GM18511 (cell line): ENCODE measurements around the gene OR5C1.
"Not testable (repeated sequence)": the region's sequence is repeated elsewhere in the genome, so short reads cannot be mapped to it uniquely, and the experiment has no call there.

ENCODE experiments used
- ATAC-seq: cut with Tn5 transposase; IDR thresholded peaks from one replicate; pipeline ENCODE4 v1.9.1; 2021; ENCODE audit warnings: mild to moderate bottlenecking, moderate library complexity; ENCODE audit not compliant: unreplicated experiment

OR5C1 gene

GRCh38 chr9:122788831-122789230, at the start of gene OR5C1:
TSS of gene OR5C1 (plus strand) at chr9:122788933. CDS start at chr9:122788933, 0 bp downstream.
- ATAC-seq, result no peak

- ATAC-seq, result no peak
These were observed 46.7 kb upstream of the OR5C1 start, which contains the start of gene OR1L6 for GRCh38 chr9:122742003-122742402. TSS of gene OR1L6 (plus strand) at chr9:122742303. CDS start at chr9:122749848, 7,545 bp downstream.

GRCh38 chr9:122754825-122755224, 33.9 kb upstream of the OR5C1 start:
- no peak for ATAC-seq

- ATAC-seq, result no peak
These were observed 20.9 kb upstream of the OR5C1 start for GRCh38 chr9:122767817-122768216.

GRCh38 chr9:122777052-122777451, 11.7 kb upstream of the OR5C1 start:
- ATAC-seq, result no peak

- no peak for ATAC-seq
These were observed 10.7 kb upstream of the OR5C1 start for GRCh38 chr9:122777935-122778627.

GRCh38 chr9:122779181-122779580, 9.6 kb upstream of the OR5C1 start:
- no peak for ATAC-seq

- ATAC-seq, result no peak
These were observed 8.7 kb upstream of the OR5C1 start for GRCh38 chr9:122780026-122780425.

- ATAC-seq, result no peak
These were observed 7.1 kb upstream of the OR5C1 start for GRCh38 chr9:122781671-122782070.

GRCh38 chr9:122785269-122785668, 3.5 kb upstream of the OR5C1 start:
- ATAC-seq, result no peak

GRCh38 chr9:122786338-122786737, 2.4 kb upstream of the OR5C1 start:
- no peak for ATAC-seq

GRCh38 chr9:122789256-122790046, 718 bp downstream of the OR5C1 start:
- no peak for ATAC-seq

GRCh38 chr9:122791872-122792669, 3.3 kb downstream of the OR5C1 start:
- no peak for ATAC-seq

- ATAC-seq, result no peak
These were observed 8.8 kb downstream of the OR5C1 start for GRCh38 chr9:122797316-122798063.

GRCh38 chr9:122800066-122801060, 11.6 kb downstream of the OR5C1 start, which contains the start of gene OR1K1:
TSS of gene OR1K1 (plus strand) at chr9:122800123. CDS start at chr9:122800123, 0 bp downstream.
- ATAC-seq, result no peak

GRCh38 chr9:122806661-122807060, 17.9 kb downstream of the OR5C1 start:
- ATAC-seq, result no peak

- no peak for ATAC-seq
These were observed 18.7 kb downstream of the OR5C1 start for GRCh38 chr9:122807271-122807900.

GRCh38 chr9:122808141-122808540, 19.4 kb downstream of the OR5C1 start:
- no peak for ATAC-seq

GRCh38 chr9:122809261-122809660, 20.5 kb downstream of the OR5C1 start:
- not testable (repeated sequence) for ATAC-seq
